Measurements from ENCODE around the gene SENP8.

The SENP8 gene

GRCh38 chr15:72178976-72179585 is 60.9 kb downstream of the SENP8 start:
- no peak for DNase-seq

DNA sequence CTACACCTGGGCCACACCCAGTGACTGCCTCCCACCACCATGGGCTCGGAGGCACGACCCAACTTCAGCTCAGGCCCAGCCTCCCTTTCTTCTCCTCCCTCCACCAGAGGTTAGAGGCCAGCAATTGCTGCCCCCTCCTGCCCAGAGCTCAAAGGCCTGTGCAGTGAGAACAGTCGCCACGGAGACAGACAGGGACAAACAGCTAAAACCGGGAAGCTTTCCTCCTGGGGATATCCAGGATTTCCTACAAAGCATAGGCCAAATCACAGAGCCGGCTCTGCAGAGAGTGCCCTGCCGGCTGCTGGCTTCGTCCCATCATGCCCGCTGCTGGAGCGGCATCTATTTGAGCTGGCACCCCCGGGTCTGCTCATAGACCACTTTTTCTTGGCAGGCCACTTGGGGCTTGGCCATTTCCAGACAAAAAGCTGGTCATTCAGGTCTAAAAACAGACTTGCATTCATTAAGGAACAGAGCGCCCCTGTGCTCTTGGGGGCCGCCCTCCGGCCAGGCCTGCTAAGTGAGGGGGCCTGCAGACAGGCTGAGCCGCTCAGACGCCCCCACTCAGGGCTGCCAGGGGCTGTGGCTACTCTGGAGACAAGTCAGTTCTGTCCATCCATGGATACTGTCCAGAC is 61.9 kb downstream of the SENP8 start:
- no peak for DNase-seq

- DNase-seq, result no peak
These were observed 62.6 kb downstream of the SENP8 start for GRCh38 chr15:72180761-72181324.

DNA sequence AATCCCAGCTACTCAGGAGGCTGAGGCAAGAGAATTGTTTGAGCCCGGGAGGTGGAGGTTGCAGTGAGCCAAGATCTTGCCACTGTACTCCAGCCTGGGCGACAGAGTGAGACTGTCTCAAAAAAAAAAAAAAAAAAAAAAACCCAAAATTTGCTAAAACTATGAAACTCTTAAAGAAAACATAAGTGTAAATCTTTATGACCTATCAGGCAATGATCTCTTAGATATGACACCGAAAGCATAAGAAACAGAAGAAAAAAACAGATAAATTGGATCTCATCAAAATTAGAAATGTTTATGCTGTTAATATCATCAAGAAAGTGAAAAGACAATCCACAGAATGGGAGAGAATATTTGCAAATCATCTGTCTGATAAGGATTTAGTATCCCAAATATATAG is 64.0 kb downstream of the SENP8 start:
- DNase-seq, result no peak

- DNase-seq, result no peak
These were observed 64.5 kb downstream of the SENP8 start for GRCh38 chr15:72182673-72183072.

- DNase-seq, result no peak
These were observed 65.6 kb downstream of the SENP8 start for GRCh38 chr15:72183781-72184164.

GRCh38 chr15:72184165-72184811 is 66.1 kb downstream of the SENP8 start:
- no peak for DNase-seq

DNA sequence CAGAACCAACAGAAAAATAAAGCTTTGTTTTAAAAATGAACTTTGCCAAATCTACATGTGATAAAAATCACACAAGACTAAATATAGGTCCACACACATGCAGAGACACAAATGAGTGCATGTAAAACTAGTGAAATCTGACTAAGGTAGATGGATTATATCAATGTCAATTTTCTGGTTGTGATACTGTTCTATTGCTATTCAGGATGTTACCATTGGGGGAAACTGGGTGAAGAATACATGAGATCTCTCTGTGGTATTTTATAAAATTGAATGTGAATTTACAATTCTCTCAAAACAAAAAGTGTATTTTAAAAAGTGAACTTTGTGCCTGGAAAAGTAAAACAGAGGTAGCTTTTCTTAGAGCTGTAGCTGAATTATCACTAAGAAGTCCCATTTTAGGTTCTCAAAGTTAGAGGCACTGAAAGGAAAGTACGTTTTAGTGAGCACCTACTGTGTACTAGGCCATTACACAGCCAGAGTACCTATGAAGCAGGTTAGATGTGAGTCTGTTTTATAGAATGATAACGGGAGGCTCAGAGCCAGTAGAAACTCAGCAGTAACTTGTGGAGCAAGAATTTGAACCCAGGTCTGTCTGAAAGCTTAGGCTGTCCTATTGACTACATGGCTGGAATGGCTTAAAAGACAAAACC is 71.2 kb downstream of the SENP8 start:
- DNase-seq, result no peak

GRCh38 chr15:72192416-72192815 is 74.2 kb downstream of the SENP8 start:
- no peak for DNase-seq

All from NCI-H1436 (cell line).